ENCODE measurements around the gene LCN6.

DNA sequence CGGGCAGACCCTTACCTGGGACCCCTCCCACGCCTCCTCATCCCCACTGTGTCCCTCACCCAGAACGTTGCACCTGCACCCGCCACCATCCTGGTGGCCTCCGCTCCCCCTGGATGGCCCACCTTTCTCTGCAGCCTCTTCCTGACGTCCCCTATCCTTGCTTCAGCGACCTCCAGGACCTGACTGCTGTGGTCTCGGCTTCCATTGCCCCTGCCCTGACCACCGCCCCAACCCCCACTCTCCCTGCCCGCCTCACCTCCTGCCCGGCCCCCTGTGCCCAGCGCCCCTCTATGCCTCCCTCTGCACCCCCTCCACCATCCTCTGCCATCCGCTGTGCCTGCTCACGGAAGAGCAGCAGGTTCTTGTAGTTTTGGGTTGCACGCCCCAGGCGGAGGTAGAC, 7.8 kb downstream of the LCN6 start:
- TF ChIP-seq, protein P1, sequence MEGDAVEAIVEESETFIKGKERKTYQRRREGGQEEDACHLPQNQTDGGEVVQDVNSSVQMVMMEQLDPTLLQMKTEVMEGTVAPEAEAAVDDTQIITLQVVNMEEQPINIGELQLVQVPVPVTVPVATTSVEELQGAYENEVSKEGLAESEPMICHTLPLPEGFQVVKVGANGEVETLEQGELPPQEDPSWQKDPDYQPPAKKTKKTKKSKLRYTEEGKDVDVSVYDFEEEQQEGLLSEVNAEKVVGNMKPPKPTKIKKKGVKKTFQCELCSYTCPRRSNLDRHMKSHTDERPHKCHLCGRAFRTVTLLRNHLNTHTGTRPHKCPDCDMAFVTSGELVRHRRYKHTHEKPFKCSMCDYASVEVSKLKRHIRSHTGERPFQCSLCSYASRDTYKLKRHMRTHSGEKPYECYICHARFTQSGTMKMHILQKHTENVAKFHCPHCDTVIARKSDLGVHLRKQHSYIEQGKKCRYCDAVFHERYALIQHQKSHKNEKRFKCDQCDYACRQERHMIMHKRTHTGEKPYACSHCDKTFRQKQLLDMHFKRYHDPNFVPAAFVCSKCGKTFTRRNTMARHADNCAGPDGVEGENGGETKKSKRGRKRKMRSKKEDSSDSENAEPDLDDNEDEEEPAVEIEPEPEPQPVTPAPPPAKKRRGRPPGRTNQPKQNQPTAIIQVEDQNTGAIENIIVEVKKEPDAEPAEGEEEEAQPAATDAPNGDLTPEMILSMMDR (CRISPR knock-in tag; IDR thresholded peaks at IDR 0.05) = no peak
- TF ChIP-seq CEBPB (IDR thresholded peaks at IDR 0.05; ENCODE audit: borderline replicate concordance, low read depth, low read length) (no peak), SMARCC2 (IDR thresholded peaks at IDR 0.05) (no peak)
- TF ChIP-seq, protein P2, sequence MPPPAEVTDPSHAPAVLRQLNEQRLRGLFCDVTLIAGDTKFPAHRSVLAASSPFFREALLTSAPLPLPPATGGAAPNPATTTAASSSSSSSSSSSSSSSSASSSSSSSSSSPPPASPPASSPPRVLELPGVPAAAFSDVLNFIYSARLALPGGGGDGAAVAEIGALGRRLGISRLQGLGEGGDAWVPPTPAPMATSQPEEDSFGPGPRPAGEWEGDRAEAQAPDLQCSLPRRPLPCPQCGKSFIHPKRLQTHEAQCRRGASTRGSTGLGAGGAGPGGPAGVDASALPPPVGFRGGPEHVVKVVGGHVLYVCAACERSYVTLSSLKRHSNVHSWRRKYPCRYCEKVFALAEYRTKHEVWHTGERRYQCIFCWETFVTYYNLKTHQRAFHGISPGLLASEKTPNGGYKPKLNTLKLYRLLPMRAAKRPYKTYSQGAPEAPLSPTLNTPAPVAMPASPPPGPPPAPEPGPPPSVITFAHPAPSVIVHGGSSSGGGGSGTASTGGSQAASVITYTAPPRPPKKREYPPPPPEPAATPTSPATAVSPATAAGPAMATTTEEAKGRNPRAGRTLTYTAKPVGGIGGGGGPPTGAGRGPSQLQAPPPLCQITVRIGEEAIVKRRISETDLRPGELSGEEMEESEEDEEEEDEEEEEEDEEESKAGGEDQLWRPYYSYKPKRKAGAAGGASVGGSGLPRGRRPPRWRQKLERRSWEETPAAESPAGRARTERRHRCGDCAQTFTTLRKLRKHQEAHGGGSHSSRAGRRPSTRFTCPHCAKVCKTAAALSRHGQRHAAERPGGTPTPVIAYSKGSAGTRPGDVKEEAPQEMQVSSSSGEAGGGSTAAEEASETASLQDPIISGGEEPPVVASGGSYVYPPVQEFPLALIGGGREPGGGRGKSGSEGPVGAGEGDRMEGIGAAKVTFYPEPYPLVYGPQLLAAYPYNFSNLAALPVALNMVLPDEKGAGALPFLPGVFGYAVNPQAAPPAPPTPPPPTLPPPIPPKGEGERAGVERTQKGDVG (CRISPR knock-in tag; IDR thresholded peaks at IDR 0.05; ENCODE audit: borderline replicate concordance) = no peak
